Erythroblast (primary cell): ENCODE measurements around the gene MAP3K2.

Experiments
- GATA1 ChIP-seq: IDR thresholded peaks from 2 replicates; pipeline ENCODE4 v1.6.1; 2011; ENCODE audit warnings: low read depth, mild to moderate bottlenecking, control low read depth, low read length, moderate library complexity
- POLR2A ChIP-seq: IDR thresholded peaks from 2 replicates; pipeline ENCODE4 v1.6.1; 2011; ENCODE audit warnings: mild to moderate bottlenecking, low read length

DNA sequence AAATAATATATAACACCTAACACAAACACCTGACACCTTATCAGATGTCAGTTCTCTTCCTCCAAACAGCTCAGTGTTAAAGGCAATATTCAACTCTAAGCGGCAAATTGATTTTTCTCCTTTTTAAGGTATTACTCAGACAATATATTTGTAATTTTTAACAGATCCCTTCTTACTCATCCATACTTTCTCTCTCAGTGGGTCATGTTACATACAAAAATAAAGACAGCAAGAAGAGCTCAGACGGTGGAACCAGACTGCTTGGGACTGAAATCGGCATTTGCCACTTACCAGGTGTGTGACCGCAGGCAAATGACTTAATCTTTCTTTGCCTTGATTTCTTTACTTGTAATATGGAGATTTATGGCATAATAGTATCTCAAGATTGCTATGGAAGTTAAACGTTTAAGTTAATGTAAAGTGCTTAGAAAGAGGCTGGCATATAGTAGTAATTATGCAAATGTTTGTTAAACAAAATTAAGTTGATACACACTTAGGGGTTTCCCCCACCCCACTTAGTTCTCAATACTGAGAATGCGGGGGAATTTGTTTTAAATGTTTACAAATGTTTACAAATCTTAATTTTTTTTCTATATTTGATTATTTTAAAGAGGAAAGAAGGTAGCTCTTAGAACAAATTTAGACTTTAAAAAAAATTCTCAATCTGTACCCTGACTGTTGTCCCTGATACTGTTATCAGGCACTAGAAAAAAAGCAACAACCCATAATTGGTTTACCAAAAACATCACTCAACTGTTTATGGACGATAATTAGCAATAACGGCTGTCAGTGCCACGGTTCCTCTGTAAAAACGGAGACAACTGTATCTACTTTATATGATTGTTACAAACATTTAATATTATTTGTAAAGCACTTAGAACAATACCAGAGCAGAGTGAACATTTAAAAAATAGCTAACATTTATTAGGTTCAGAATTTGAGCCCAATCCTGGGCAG lies 25.6 kb downstream of the MAP3K2 start:
- TF ChIP-seq POLR2A, result no peak
- no peak for TF ChIP-seq GATA1
